ENCODE data around the gene GMPPA. TPM values are rescaled to one million over a fixed set of nuclear protein-coding genes. Genes with fewer than 3 reads are reported as not detected.

GMPPA gene
- total and polyA plus RNA-seq, 2 donors (not counting 1 experiment from before 2014, with no cell fraction given): 38.3 to 59.7 TPM

- Histone ChIP-seq H3K79me2 (ENCODE audit: control insufficient read depth, insufficient read depth, low read length) (no peaks in the 10 kb centered on the region), H3K27me3 (ENCODE audit: control insufficient read depth, insufficient read depth, low read length) (peaks cover 27% of the 10 kb centered on the region), H2AFZ (ENCODE audit: low read length) (no peak overlapping the region), H3K4me3 (replicated peaks in 1 of 4; ENCODE audit: control extremely low read depth in 1 of 4, insufficient read depth in 1 of 4, low read depth in 3 of 4, low read length in 4 of 4) (no peak overlapping the region), H3K27ac (ENCODE audit: insufficient read depth, low read length) (no peak overlapping the region), H4K20me1 (ENCODE audit: control insufficient read depth, extremely low read depth, insufficient read depth, low read length) (no peaks in the 10 kb centered on the region), H3K9ac (ENCODE audit: insufficient read depth, low read length) (no peak overlapping the region), H3K4me1 (ENCODE audit: control insufficient read depth, extremely low read depth, insufficient read depth, low read length) (no peaks in the 10 kb centered on the region), H3K36me3 (ENCODE audit: control insufficient read depth, insufficient read depth, low read length) (no peaks in the 10 kb centered on the region), H3K9me3 (ENCODE audit: control insufficient read depth, insufficient read depth, low read depth, low read length) (no peaks in the 10 kb centered on the region), H3K4me2 (ENCODE audit: extremely low read depth, insufficient read depth, low read length) (no peak overlapping the region)
- DNase-seq (ENCODE audit: low read depth in 2 of 2): no peak
- TF ChIP-seq EZH2 (IDR thresholded peaks at IDR 0.05; ENCODE audit: low read length, missing control alignments) (no peak), CTCF (conservative IDR thresholded peaks at IDR 0.05 in 1 of 2, IDR thresholded peaks at IDR 0.05 in 1 of 2; ENCODE audit: low read depth in 1 of 2, low read length in 2 of 2) (no peak)
Measured at GRCh38 chr2:219488844-219489194, 9.9 kb upstream of the GMPPA start.

GRCh38 chr2:219489315-219489714, 9.4 kb upstream of the GMPPA start:
- Histone ChIP-seq H3K36me3 (ENCODE audit: control insufficient read depth, insufficient read depth, low read length) (no peaks in the 10 kb centered on the region), H3K27me3 (ENCODE audit: control insufficient read depth, insufficient read depth, low read length) (peaks cover 24% of the 10 kb centered on the region), H3K27ac (ENCODE audit: insufficient read depth, low read length) (no peak overlapping the region), H4K20me1 (ENCODE audit: control insufficient read depth, extremely low read depth, insufficient read depth, low read length) (no peaks in the 10 kb centered on the region), H3K9ac (ENCODE audit: insufficient read depth, low read length) (no peak overlapping the region), H3K4me1 (ENCODE audit: control insufficient read depth, extremely low read depth, insufficient read depth, low read length) (no peaks in the 10 kb centered on the region), H3K4me3 (replicated peaks in 1 of 4; ENCODE audit: control extremely low read depth in 1 of 4, insufficient read depth in 1 of 4, low read depth in 3 of 4, low read length in 4 of 4) (no peak overlapping the region), H3K9me3 (ENCODE audit: control insufficient read depth, insufficient read depth, low read depth, low read length) (no peaks in the 10 kb centered on the region), H3K4me2 (ENCODE audit: extremely low read depth, insufficient read depth, low read length) (no peak overlapping the region), H2AFZ (ENCODE audit: low read length) (no peak overlapping the region), H3K79me2 (ENCODE audit: control insufficient read depth, insufficient read depth, low read length) (no peaks in the 10 kb centered on the region)
- DNase-seq (ENCODE audit: low read depth in 2 of 2): no peak
- no peak for TF ChIP-seq EZH2 (IDR thresholded peaks at IDR 0.05; ENCODE audit: low read length, missing control alignments)
- no peak for TF ChIP-seq CTCF (conservative IDR thresholded peaks at IDR 0.05 in 1 of 2, IDR thresholded peaks at IDR 0.05 in 1 of 2; ENCODE audit: low read depth in 1 of 2, low read length in 2 of 2)

GRCh38 chr2:219490186-219490585, 8.5 kb upstream of the GMPPA start:
- no peak for DNase-seq (ENCODE audit: low read depth in 2 of 2)
- H2AFZ ChIP-seq (ENCODE audit: low read length): no peak overlapping the region
- no peak overlapping the region for H3K4me2 ChIP-seq (ENCODE audit: extremely low read depth, insufficient read depth, low read length)
- peaks cover 25% of the 10 kb centered on the region for H3K27me3 ChIP-seq (ENCODE audit: control insufficient read depth, insufficient read depth, low read length)
- TF ChIP-seq EZH2 (IDR thresholded peaks at IDR 0.05; ENCODE audit: low read length, missing control alignments) (no peak), CTCF (conservative IDR thresholded peaks at IDR 0.05 in 1 of 2, IDR thresholded peaks at IDR 0.05 in 1 of 2; ENCODE audit: low read depth in 1 of 2, low read length in 2 of 2) (peak in 1 of 2 donors; percentile 15)
- no peak overlapping the region for H3K9ac ChIP-seq (ENCODE audit: insufficient read depth, low read length)
- H3K9me3 ChIP-seq (ENCODE audit: control insufficient read depth, insufficient read depth, low read depth, low read length): no peaks in the 10 kb centered on the region
- no peaks in the 10 kb centered on the region for H3K36me3 ChIP-seq (ENCODE audit: control insufficient read depth, insufficient read depth, low read length)
- no peaks in the 10 kb centered on the region for H3K4me1 ChIP-seq (ENCODE audit: control insufficient read depth, extremely low read depth, insufficient read depth, low read length)
- H3K27ac ChIP-seq (ENCODE audit: insufficient read depth, low read length): no peak overlapping the region
- H3K4me3 ChIP-seq (replicated peaks in 1 of 4; ENCODE audit: control extremely low read depth in 1 of 4, insufficient read depth in 1 of 4, low read depth in 3 of 4, low read length in 4 of 4): no peak overlapping the region
- H4K20me1 ChIP-seq (ENCODE audit: control insufficient read depth, extremely low read depth, insufficient read depth, low read length): no peaks in the 10 kb centered on the region
- H3K79me2 ChIP-seq (ENCODE audit: control insufficient read depth, insufficient read depth, low read length): no peaks in the 10 kb centered on the region

Measured in fibroblast of lung (primary cell).